ENCODE data around the gene NUP210. TPM values are rescaled to one million over a fixed set of nuclear protein-coding genes. Genes with fewer than 3 reads are reported as not detected.
"Not testable (repeated sequence)": the region's sequence is repeated elsewhere in the genome, so short reads cannot be mapped to it uniquely, and the experiment has no call there.

Gene NUP210
- total RNA-seq, 1 donor from 2014 or later = 3.7 TPM

GRCh38 chr3:13459605-13460340, 39.7 kb upstream of the NUP210 start:
- Histone ChIP-seq H3K4me1 (ENCODE audit: control insufficient read depth in 3 of 3, insufficient read depth in 3 of 3, low read length in 3 of 3) (peaks cover 21 to 43% (median 42%) of the 10 kb centered on the region in 3 donors), H3K27me3 (ENCODE audit: control insufficient read depth in 3 of 3, insufficient read depth in 3 of 3, low read length in 3 of 3) (no peaks in the 10 kb centered on the region), H3K9ac (ENCODE audit: low read depth in 1 of 3, low read length in 3 of 3) (peak overlapping the region in 1 of 3 donors; percentile 33), H3K9me3 (ENCODE audit: control insufficient read depth in 3 of 3, low read length in 3 of 3) (no peaks in the 10 kb centered on the region), H3K4me3 (ENCODE audit: low read length in 3 of 3) (no peak overlapping the region), H3K27ac (ENCODE audit: low read depth, low read length) (no peak overlapping the region), H3K36me3 (ENCODE audit: control insufficient read depth in 3 of 3, insufficient read depth in 3 of 3, low read length in 3 of 3) (no peaks in the 10 kb centered on the region)

- no peak overlapping the region for H3K27ac ChIP-seq (ENCODE audit: low read depth, low read length)
- no peaks in the 10 kb centered on the region for H3K9me3 ChIP-seq (ENCODE audit: control insufficient read depth in 3 of 3, low read length in 3 of 3)
- H3K27me3 ChIP-seq (ENCODE audit: control insufficient read depth in 3 of 3, insufficient read depth in 3 of 3, low read length in 3 of 3) = no peaks in the 10 kb centered on the region
- no peak overlapping the region for H3K9ac ChIP-seq (ENCODE audit: low read depth in 1 of 3, low read length in 3 of 3)
- H3K4me3 ChIP-seq (ENCODE audit: low read length in 3 of 3) = no peak overlapping the region
- H3K4me1 ChIP-seq (ENCODE audit: control insufficient read depth in 3 of 3, insufficient read depth in 3 of 3, low read length in 3 of 3) = peaks cover 12 to 30% (median 29%) of the 10 kb centered on the region in 3 donors
- no peaks in the 10 kb centered on the region for H3K36me3 ChIP-seq (ENCODE audit: control insufficient read depth in 3 of 3, insufficient read depth in 3 of 3, low read length in 3 of 3)
Measured at GRCh38 chr3:13457593-13457992, 37.5 kb upstream of the NUP210 start.

GRCh38 chr3:13455644-13456043, 35.5 kb upstream of the NUP210 start:
- H3K27me3 ChIP-seq (ENCODE audit: control insufficient read depth in 3 of 3, insufficient read depth in 3 of 3, low read length in 3 of 3) = no peaks in the 10 kb centered on the region
- H3K9ac ChIP-seq (ENCODE audit: low read depth in 1 of 3, low read length in 3 of 3) = no peak overlapping the region
- no peak overlapping the region for H3K4me3 ChIP-seq (ENCODE audit: low read length in 3 of 3)
- no peaks in the 10 kb centered on the region for H3K9me3 ChIP-seq (ENCODE audit: control insufficient read depth in 3 of 3, low read length in 3 of 3)
- H3K36me3 ChIP-seq (ENCODE audit: control insufficient read depth in 3 of 3, insufficient read depth in 3 of 3, low read length in 3 of 3) = no peaks in the 10 kb centered on the region
- H3K4me1 ChIP-seq (ENCODE audit: control insufficient read depth in 3 of 3, insufficient read depth in 3 of 3, low read length in 3 of 3) = peaks cover 7 to 25% (median 16%) of the 10 kb centered on the region in 3 donors
- no peak overlapping the region for H3K27ac ChIP-seq (ENCODE audit: low read depth, low read length)

- Histone ChIP-seq H3K9ac (ENCODE audit: low read depth in 1 of 3, low read length in 3 of 3) (peak overlapping the region in 2 of 3 donors; percentile 73 to 82), H3K9me3 (ENCODE audit: control insufficient read depth in 3 of 3, low read length in 3 of 3) (no peaks in the 10 kb centered on the region), H3K4me1 (ENCODE audit: control insufficient read depth in 3 of 3, insufficient read depth in 3 of 3, low read length in 3 of 3) (peaks cover 6 to 15% (median 7%) of the 10 kb centered on the region in 3 donors), H3K27me3 (ENCODE audit: control insufficient read depth in 3 of 3, insufficient read depth in 3 of 3, low read length in 3 of 3) (no peaks in the 10 kb centered on the region), H3K36me3 (ENCODE audit: control insufficient read depth in 3 of 3, insufficient read depth in 3 of 3, low read length in 3 of 3) (no peaks in the 10 kb centered on the region), H3K27ac (ENCODE audit: low read depth, low read length) (peak overlapping the region; percentile 73), H3K4me3 (ENCODE audit: low read length in 3 of 3) (peak overlapping the region; percentile 38 to 85 (median 81))
Measured at GRCh38 chr3:13452490-13453335, 32.6 kb upstream of the NUP210 start.

- H3K27ac ChIP-seq (ENCODE audit: low read depth, low read length) = peak overlapping the region; percentile 73
- peak overlapping the region; percentile 73 to 82 (median 76) for H3K9ac ChIP-seq (ENCODE audit: low read depth in 1 of 3, low read length in 3 of 3)
Measured at GRCh38 chr3:13451301-13451673, 31.2 kb upstream of the NUP210 start.

GRCh38 chr3:13442882-13443281, 22.8 kb upstream of the NUP210 start:
- not testable (repeated sequence) for H3K27me3 ChIP-seq (ENCODE audit: control insufficient read depth in 3 of 3, insufficient read depth in 3 of 3, low read length in 3 of 3); H3K27ac ChIP-seq (ENCODE audit: low read depth, low read length); H3K4me3 ChIP-seq (ENCODE audit: low read length in 3 of 3); H3K9me3 ChIP-seq (ENCODE audit: control insufficient read depth in 3 of 3, low read length in 3 of 3); H3K9ac ChIP-seq (ENCODE audit: low read depth in 1 of 3, low read length in 3 of 3); H3K4me1 ChIP-seq (ENCODE audit: control insufficient read depth in 3 of 3, insufficient read depth in 3 of 3, low read length in 3 of 3); H3K36me3 ChIP-seq (ENCODE audit: control insufficient read depth in 3 of 3, insufficient read depth in 3 of 3, low read length in 3 of 3)

More at GRCh38 chr3:13451301-13451673, 31.2 kb upstream of the NUP210 start:
- H3K36me3 ChIP-seq (ENCODE audit: control insufficient read depth in 3 of 3, insufficient read depth in 3 of 3, low read length in 3 of 3) = no peaks in the 10 kb centered on the region
- peaks cover 6 to 15% (median 7%) of the 10 kb centered on the region in 3 donors for H3K4me1 ChIP-seq (ENCODE audit: control insufficient read depth in 3 of 3, insufficient read depth in 3 of 3, low read length in 3 of 3)
- no peaks in the 10 kb centered on the region for H3K27me3 ChIP-seq (ENCODE audit: control insufficient read depth in 3 of 3, insufficient read depth in 3 of 3, low read length in 3 of 3)
- peak overlapping the region; percentile 81 to 85 (median 85) for H3K4me3 ChIP-seq (ENCODE audit: low read length in 3 of 3)
- H3K9me3 ChIP-seq (ENCODE audit: control insufficient read depth in 3 of 3, low read length in 3 of 3) = no peaks in the 10 kb centered on the region

- no peaks in the 10 kb centered on the region for H3K36me3 ChIP-seq (ENCODE audit: control insufficient read depth in 3 of 3, insufficient read depth in 3 of 3, low read length in 3 of 3)
- no peaks in the 10 kb centered on the region for H3K4me1 ChIP-seq (ENCODE audit: control insufficient read depth in 3 of 3, insufficient read depth in 3 of 3, low read length in 3 of 3)
- peaks cover 0 to 3% (median 0%) of the 10 kb centered on the region in 3 donors for H3K27me3 ChIP-seq (ENCODE audit: control insufficient read depth in 3 of 3, insufficient read depth in 3 of 3, low read length in 3 of 3)
- no peak overlapping the region for H3K27ac ChIP-seq (ENCODE audit: low read depth, low read length)
- no peaks in the 10 kb centered on the region for H3K9me3 ChIP-seq (ENCODE audit: control insufficient read depth in 3 of 3, low read length in 3 of 3)
- H3K9ac ChIP-seq (ENCODE audit: low read depth in 1 of 3, low read length in 3 of 3) = no peak overlapping the region
- no peak overlapping the region for H3K4me3 ChIP-seq (ENCODE audit: low read length in 3 of 3)
Measured at GRCh38 chr3:13440204-13440817, 20.2 kb upstream of the NUP210 start.

- H3K4me1 ChIP-seq (ENCODE audit: control insufficient read depth in 3 of 3, insufficient read depth in 3 of 3, low read length in 3 of 3); H3K9ac ChIP-seq (ENCODE audit: low read depth in 1 of 3, low read length in 3 of 3); H3K27me3 ChIP-seq (ENCODE audit: control insufficient read depth in 3 of 3, insufficient read depth in 3 of 3, low read length in 3 of 3); H3K27ac ChIP-seq (ENCODE audit: low read depth, low read length); H3K36me3 ChIP-seq (ENCODE audit: control insufficient read depth in 3 of 3, insufficient read depth in 3 of 3, low read length in 3 of 3); H3K9me3 ChIP-seq (ENCODE audit: control insufficient read depth in 3 of 3, low read length in 3 of 3); H3K4me3 ChIP-seq (ENCODE audit: low read length in 3 of 3): not testable (repeated sequence)
Measured at GRCh38 chr3:13436213-13436612, 16.1 kb upstream of the NUP210 start.

GRCh38 chr3:13433912-13434311, 13.8 kb upstream of the NUP210 start:
- Histone ChIP-seq H3K36me3 (ENCODE audit: control insufficient read depth in 3 of 3, insufficient read depth in 3 of 3, low read length in 3 of 3) (no peaks in the 10 kb centered on the region), H3K27me3 (ENCODE audit: control insufficient read depth in 3 of 3, insufficient read depth in 3 of 3, low read length in 3 of 3) (peaks cover 0 to 3% (median 0%) of the 10 kb centered on the region in 3 donors), H3K4me1 (ENCODE audit: control insufficient read depth in 3 of 3, insufficient read depth in 3 of 3, low read length in 3 of 3) (peaks cover 0 to 5% (median 0%) of the 10 kb centered on the region in 3 donors), H3K9ac (ENCODE audit: low read depth in 1 of 3, low read length in 3 of 3) (no peak overlapping the region), H3K27ac (ENCODE audit: low read depth, low read length) (no peak overlapping the region), H3K9me3 (ENCODE audit: control insufficient read depth in 3 of 3, low read length in 3 of 3) (no peaks in the 10 kb centered on the region), H3K4me3 (ENCODE audit: low read length in 3 of 3) (no peak overlapping the region)

Measured in skeletal muscle tissue (tissue), 4 donors.